ENCODE results near the gene CCAR1.
"Not testable (repeated sequence)": the region's sequence is repeated elsewhere in the genome, so short reads cannot be mapped to it uniquely, and the experiment has no call there.

Gene CCAR1

DNA sequence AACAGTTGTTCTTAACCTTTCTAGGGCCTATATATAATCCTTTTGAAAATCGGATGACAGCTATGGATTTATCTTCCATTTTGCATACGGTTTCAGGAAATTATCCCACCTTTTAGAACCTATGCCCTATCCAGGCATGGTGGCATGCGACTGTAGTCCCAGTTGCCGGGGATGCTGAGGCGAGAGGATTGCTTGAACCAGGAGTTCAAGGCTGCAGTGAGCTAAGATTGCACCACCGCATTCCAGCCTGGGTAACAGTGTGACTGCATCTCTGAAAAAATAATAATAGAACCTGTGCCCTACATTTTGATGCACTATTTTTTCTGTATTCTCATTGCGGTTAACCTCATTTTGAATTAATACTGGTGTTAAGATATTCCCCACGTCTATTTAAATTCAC, 11.6 kb downstream of the CCAR1 start:
- peaks cover 7 to 12% of the 10 kb centered on the region in 2 donors for H3K4me1 Mint-ChIP-seq (ENCODE audit: low read depth in 2 of 2)
- DNase-seq = no peak
- H3K27me3 Mint-ChIP-seq = no peaks in the 10 kb centered on the region
- H3K36me3 Mint-ChIP-seq (ENCODE audit: insufficient read depth) = peaks cover 94% of the 10 kb centered on the region
- H3K4me3 Mint-ChIP-seq = no peak overlapping the region
- ATAC-seq (replicated peaks) = no peak
- no peaks in the 10 kb centered on the region for H3K9me3 Mint-ChIP-seq
- H3K27ac Mint-ChIP-seq = peak overlapping the region in 1 of 2 donors; percentile 38

DNA sequence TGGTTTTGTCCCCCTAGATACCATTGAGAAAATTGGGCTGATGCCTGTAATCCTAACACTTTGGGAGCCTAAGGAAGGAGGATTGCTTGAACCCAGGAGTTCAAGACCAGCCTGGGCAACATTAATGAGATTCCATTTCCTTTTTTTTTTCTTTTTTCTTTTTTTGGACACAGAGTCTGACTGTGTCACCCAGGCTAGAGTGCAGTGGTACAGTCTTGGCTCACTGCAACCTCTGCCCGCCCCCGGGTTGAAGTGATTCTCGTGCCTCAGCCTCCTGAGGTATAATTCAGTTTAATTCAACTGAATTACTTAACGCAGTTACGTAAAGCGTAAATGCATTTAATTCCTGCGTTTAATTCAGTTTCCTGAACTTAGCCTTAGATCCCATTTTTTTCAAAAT, 13.3 kb downstream of the CCAR1 start:
- Mint-ChIP-seq H3K4me1 (ENCODE audit: low read depth in 2 of 2) (peaks cover 5 to 11% of the 10 kb centered on the region in 2 donors), H3K9me3 (no peaks in the 10 kb centered on the region), H3K27me3 (no peaks in the 10 kb centered on the region), H3K27ac (no peak overlapping the region), H3K36me3 (ENCODE audit: insufficient read depth) (peaks cover 94% of the 10 kb centered on the region), H3K4me3 (no peak overlapping the region)
- ATAC-seq (replicated peaks) (no peak), DNase-seq (no peak)

DNA sequence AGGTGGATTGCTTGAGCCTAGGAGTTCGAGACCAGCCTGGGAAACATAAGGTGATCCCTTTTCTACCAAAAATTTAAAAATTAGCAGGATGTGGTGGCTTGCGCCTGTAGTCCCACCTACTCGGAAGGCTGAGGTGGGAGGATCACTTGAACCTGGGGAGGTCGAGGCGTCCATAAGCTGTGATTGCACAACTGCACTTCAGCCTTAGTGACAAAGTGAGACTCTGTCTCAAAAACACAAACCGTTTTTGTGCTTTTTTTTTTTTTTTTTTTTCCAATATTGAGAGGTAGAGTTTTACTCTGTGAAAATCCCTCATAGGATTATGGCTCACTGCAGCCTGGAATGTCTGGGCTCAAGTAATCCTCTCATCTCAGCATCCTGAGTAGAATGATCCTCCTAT, 14.1 kb downstream of the CCAR1 start:
- H3K9me3 Mint-ChIP-seq = no peaks in the 10 kb centered on the region
- no peak overlapping the region for H3K27ac Mint-ChIP-seq
- DNase-seq (no peak), ATAC-seq (replicated peaks) (no peak)
- no peak overlapping the region for H3K4me3 Mint-ChIP-seq
- H3K36me3 Mint-ChIP-seq (ENCODE audit: insufficient read depth) = peaks cover 94% of the 10 kb centered on the region
- no peaks in the 10 kb centered on the region for H3K27me3 Mint-ChIP-seq
- H3K4me1 Mint-ChIP-seq (ENCODE audit: low read depth in 2 of 2) = peaks cover 7 to 18% of the 10 kb centered on the region in 2 donors

DNA sequence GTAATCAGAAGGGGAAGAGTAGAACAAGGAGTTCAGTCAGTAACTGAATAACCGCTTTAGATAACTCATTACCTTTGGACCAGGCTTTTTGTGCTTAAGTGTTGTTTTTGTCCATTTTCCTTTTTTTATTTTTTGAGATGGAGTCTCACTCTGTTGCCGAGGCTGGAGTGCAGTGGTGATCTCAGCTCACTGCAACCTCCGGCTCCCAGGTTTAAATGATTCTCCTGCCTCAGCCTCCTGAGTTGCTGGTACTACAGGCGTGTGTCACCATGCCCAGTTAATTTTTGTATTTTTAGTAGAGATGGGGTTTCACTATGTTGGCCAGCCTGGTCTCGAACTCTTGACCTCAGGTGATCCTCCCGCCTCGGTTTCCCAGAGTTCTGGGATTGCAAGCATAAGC, 14.7 kb downstream of the CCAR1 start:
- not testable (repeated sequence) for ATAC-seq (replicated peaks); H3K9me3 Mint-ChIP-seq; DNase-seq; H3K4me3 Mint-ChIP-seq; H3K27me3 Mint-ChIP-seq
- Mint-ChIP-seq H3K4me1 (ENCODE audit: low read depth in 2 of 2) (peaks cover 7 to 20% of the 10 kb centered on the region in 2 donors), H3K36me3 (ENCODE audit: insufficient read depth) (peaks cover 90% of the 10 kb centered on the region), H3K27ac (peak overlapping the region in 1 of 2 donors; percentile 7)

DNA sequence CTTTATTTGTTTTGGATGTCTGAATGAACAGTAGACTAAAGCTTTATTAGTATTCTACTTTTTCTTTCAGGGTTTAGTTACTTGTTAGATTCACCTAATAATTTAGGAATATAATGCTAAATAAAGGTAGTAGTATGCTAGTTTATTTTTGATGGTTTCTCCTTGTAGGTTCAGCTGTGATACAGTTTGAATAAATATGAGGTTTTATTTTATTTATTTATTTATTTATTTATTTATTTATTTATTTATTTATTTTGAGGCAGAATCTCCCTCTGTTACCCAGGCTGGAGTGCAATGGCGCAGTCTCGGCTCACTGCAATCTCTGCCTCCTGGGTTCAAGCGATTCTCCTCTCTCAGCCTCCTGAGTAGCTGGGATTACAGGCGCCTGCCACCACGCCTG, 19.6 kb downstream of the CCAR1 start:
- H3K9me3 Mint-ChIP-seq; H3K27ac Mint-ChIP-seq; ATAC-seq (replicated peaks); H3K4me3 Mint-ChIP-seq; H3K27me3 Mint-ChIP-seq; DNase-seq: not testable (repeated sequence)
- Mint-ChIP-seq H3K36me3 (ENCODE audit: insufficient read depth) (peaks cover 86% of the 10 kb centered on the region), H3K4me1 (ENCODE audit: low read depth in 2 of 2) (peaks cover 6 to 16% of the 10 kb centered on the region in 2 donors)

DNA sequence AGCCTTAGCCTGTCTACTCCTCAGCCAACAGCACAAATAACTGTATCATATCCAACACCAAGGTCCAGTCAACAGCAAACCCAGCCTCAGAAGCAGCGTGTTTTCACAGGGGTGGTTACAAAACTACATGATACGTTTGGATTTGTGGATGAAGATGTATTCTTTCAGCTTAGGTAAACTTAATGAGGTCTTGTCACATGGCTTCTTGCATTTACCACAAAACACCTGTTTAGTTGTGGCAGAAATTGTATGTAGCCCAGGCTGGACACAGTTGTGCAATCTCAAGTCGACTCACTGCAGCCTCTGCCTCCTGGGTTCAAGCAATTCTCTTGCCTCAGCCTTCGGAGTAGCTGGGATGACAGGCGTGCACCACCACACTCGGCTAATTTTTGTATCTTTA, 21.4 kb downstream of the CCAR1 start:
- Mint-ChIP-seq H3K27me3 (no peaks in the 10 kb centered on the region), H3K4me3 (no peak overlapping the region), H3K9me3 (no peaks in the 10 kb centered on the region), H3K4me1 (ENCODE audit: low read depth in 2 of 2) (peaks cover 2 to 12% of the 10 kb centered on the region in 2 donors), H3K27ac (no peak overlapping the region), H3K36me3 (ENCODE audit: insufficient read depth) (peaks cover 79% of the 10 kb centered on the region)
- DNase-seq = no peak
- no peak for ATAC-seq (replicated peaks)

DNA sequence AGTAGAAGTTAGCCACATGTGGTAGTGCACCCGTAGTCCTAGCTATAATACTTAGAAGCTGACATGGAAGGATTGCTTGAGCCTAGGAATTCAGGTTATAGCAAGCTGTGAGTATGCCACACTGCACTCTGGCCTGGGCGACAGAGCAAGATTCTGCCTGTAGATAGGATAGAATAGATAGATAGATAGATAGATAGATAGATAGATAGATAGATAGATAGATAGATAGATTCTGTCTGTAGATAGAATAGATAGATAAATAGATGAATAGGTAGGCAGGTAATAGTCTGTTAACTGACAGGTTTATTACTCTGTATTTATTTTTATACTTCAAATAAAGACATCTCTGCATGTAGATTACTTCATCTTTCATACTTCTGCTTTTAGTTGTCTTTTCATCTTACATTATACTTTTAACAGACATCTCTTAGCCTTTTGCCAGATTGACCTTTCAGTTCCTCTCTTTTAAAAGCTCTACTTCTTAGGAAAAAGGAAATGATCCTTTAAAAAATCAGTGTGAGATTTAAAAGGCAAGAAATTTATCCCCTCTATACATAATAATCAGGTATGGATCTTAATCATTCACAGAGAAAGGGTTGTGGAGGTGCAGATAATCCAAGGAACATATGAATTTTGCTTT, 31.8 kb downstream of the CCAR1 start:
- H3K4me1 Mint-ChIP-seq (ENCODE audit: low read depth in 2 of 2) = no peaks in the 10 kb centered on the region
- ATAC-seq (replicated peaks) = no peak
- H3K27ac Mint-ChIP-seq = no peak overlapping the region
- DNase-seq = no peak
- H3K36me3 Mint-ChIP-seq (ENCODE audit: insufficient read depth) = peaks cover 98% of the 10 kb centered on the region
- H3K27me3 Mint-ChIP-seq = no peaks in the 10 kb centered on the region
- no peaks in the 10 kb centered on the region for H3K9me3 Mint-ChIP-seq
- no peak overlapping the region for H3K4me3 Mint-ChIP-seq

GRCh38 chr10:68756246-68756645, 35.2 kb downstream of the CCAR1 start:
- Mint-ChIP-seq H3K27me3 (no peaks in the 10 kb centered on the region), H3K27ac (peak overlapping the region in 1 of 2 donors; percentile 38), H3K9me3 (no peaks in the 10 kb centered on the region), H3K4me3 (no peak overlapping the region), H3K36me3 (ENCODE audit: insufficient read depth) (peaks cover 92% of the 10 kb centered on the region), H3K4me1 (ENCODE audit: low read depth in 2 of 2) (no peaks in the 10 kb centered on the region)
- DNase-seq (no peak), ATAC-seq (replicated peaks) (no peak)

DNA sequence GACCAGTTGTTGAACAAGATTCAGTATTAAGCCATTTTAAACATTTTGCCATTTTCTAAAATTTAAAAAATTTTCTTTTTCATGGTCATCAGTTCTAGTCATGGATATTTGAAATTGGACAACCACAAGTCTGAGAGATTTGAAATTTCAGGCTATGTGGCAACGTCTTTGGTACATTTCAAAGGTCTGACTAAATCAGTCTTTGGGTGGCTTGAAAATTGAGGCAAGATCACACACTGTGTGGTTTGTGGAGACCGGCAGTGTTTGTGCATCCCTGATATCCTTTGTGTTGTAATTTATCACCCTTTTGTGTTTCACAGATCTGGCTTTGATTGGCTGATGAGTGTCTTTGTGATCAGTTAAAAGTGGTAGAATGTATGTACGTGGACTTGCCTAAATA, 35.7 kb downstream of the CCAR1 start:
- H3K9me3 Mint-ChIP-seq = no peaks in the 10 kb centered on the region
- ATAC-seq (replicated peaks) = no peak
- H3K27ac Mint-ChIP-seq = no peak overlapping the region
- no peaks in the 10 kb centered on the region for H3K27me3 Mint-ChIP-seq
- DNase-seq = no peak
- H3K36me3 Mint-ChIP-seq (ENCODE audit: insufficient read depth) = peaks cover 92% of the 10 kb centered on the region
- H3K4me3 Mint-ChIP-seq = no peak overlapping the region
- H3K4me1 Mint-ChIP-seq (ENCODE audit: low read depth in 2 of 2) = no peaks in the 10 kb centered on the region

DNA sequence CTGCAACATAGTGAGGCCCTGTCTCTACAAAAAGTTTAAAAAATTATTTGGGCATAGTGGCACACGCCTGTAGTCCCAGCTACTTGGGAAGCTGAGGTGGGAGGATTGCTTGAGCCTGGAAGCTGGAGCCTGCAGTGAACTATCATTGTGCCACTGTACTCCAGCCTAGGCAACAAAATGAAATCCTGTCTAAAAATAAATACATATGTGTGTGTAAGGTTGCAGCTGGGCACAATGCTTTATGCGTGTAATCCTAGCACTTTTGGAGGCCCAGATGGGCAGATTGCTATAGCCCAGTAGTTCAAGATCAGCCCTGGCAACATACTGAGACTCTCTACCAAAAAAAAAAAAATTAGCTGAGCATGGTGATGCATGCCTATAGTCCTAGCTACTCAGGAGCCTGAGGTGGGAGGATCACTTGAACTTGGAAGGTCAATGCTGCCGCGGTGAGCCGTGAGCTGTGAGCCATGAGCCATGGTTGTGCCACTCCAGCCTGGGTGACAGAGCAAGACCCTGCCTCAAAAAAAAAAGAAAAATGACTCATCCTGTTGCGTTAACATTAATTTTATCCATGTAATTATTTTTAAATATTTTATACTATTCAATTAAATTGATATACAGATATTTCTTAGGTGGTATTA, 38.3 kb downstream of the CCAR1 start:
- Mint-ChIP-seq H3K27me3 (no peaks in the 10 kb centered on the region), H3K4me3 (no peak overlapping the region), H3K4me1 (ENCODE audit: low read depth in 2 of 2) (no peaks in the 10 kb centered on the region), H3K36me3 (ENCODE audit: insufficient read depth) (peaks cover 91% of the 10 kb centered on the region), H3K27ac (no peak overlapping the region), H3K9me3 (no peaks in the 10 kb centered on the region)
- DNase-seq (no peak), ATAC-seq (replicated peaks) (no peak)

DNA sequence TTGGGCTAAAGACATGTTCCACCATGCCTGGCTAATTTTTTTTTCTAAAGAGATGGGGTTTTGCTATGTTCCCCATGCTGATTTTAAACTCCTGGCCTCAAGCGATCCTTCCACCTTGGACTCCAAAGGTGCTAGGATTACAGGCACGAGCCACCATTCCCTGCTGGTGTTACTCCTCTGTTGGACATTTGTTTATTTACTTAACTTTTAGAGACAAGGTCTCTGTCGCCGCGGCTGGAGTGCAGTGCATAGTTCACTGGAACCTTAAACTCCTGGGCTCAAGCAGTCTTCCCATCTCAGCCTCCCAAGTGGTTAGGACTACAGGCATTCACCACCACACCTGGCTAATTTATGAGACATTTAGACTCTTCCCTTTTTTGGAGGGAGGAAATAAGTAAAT, 38.9 kb downstream of the CCAR1 start:
- peaks cover 0 to 3% of the 10 kb centered on the region in 2 donors for H3K4me1 Mint-ChIP-seq (ENCODE audit: low read depth in 2 of 2)
- no peaks in the 10 kb centered on the region for H3K27me3 Mint-ChIP-seq
- ATAC-seq (replicated peaks) = no peak
- H3K9me3 Mint-ChIP-seq = no peaks in the 10 kb centered on the region
- H3K36me3 Mint-ChIP-seq (ENCODE audit: insufficient read depth) = peaks cover 94% of the 10 kb centered on the region
- no peak overlapping the region for H3K4me3 Mint-ChIP-seq
- no peak for DNase-seq
- no peak overlapping the region for H3K27ac Mint-ChIP-seq

DNA sequence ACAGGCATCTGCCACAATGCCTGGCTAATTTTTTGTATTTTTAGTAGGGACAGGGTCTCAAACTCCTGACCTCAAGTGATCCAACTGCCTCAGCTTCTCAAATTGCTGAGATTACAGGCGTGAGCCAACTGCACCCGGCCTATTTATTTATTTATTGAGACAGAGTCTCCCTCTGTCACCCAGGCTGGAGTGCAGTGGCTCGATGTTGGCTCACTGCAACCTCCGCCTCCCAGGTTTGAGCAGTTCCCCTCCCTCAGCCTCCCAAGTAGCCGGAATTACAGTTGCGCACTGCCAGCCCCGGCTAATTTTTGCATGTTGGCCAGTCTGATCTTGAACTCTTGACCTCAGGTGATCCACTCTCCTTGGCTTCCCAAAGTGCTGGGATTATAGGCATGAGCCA, 46.4 kb downstream of the CCAR1 start:
- not testable (repeated sequence) for H3K9me3 Mint-ChIP-seq; H3K4me3 Mint-ChIP-seq; H3K27ac Mint-ChIP-seq; DNase-seq; ATAC-seq (replicated peaks); H3K4me1 Mint-ChIP-seq (ENCODE audit: low read depth in 2 of 2); H3K27me3 Mint-ChIP-seq
- H3K36me3 Mint-ChIP-seq (ENCODE audit: insufficient read depth) = peaks cover 97% of the 10 kb centered on the region

- Mint-ChIP-seq H3K9me3 (no peaks in the 10 kb centered on the region), H3K4me1 (ENCODE audit: low read depth in 2 of 2) (no peaks in the 10 kb centered on the region), H3K27me3 (no peaks in the 10 kb centered on the region), H3K27ac (peak overlapping the region; percentile 7 to 75), H3K36me3 (ENCODE audit: insufficient read depth) (peaks cover 79% of the 10 kb centered on the region), H3K4me3 (no peak overlapping the region)
- ATAC-seq (replicated peaks) = no peak
- no peak for DNase-seq
Observed at GRCh38 chr10:68781613-68782574, 60.9 kb downstream of the CCAR1 start.
